Endodermal cell (in vitro differentiated cells): ENCODE results near the gene CD247. TPM values are rescaled to one million over a fixed set of nuclear protein-coding genes. Genes with fewer than 3 reads are reported as not detected.

Experiments
- DNase-seq: peaks from one replicate; pipeline ENCODE4 v3.0.0-alpha.2; 2017
- H3K27ac ChIP-seq: 2 replicates; pipeline ENCODE4 v1.5.1; 2013; ENCODE audit warnings: mild to moderate bottlenecking, low read depth, low read length, moderate library complexity
- H3K27me3 ChIP-seq: 2 replicates; pipeline ENCODE4 v1.6.1; 2013; ENCODE audit warnings: mild to moderate bottlenecking, low read length, moderate library complexity; ENCODE audit not compliant: insufficient read depth, control insufficient read depth, poor library complexity, severe bottlenecking
- H3K36me3 ChIP-seq: 2 replicates; pipeline ENCODE4 v1.7.0; 2013; ENCODE audit warnings: mild to moderate bottlenecking, low read length, moderate library complexity; ENCODE audit not compliant: control insufficient read depth, insufficient read depth
- H3K4me1 ChIP-seq: one replicate; pipeline ENCODE4 v1.7.0; 2013; ENCODE audit warnings: low read length; ENCODE audit not compliant: control insufficient read depth, insufficient read depth
- H3K4me3 ChIP-seq: 2 replicates; pipeline ENCODE4 v1.5.1; 2013; ENCODE audit warnings: mild to moderate bottlenecking, low read length, moderate library complexity
- H3K9ac ChIP-seq: 2 replicates; pipeline ENCODE4 v1.6.1; 2013; ENCODE audit warnings: mild to moderate bottlenecking, low read length, moderate library complexity; ENCODE audit not compliant: poor library complexity, severe bottlenecking; ENCODE audit errors: extremely low read depth
- H3K9me3 ChIP-seq: 2 replicates; pipeline ENCODE4 v1.6.1; 2013; ENCODE audit warnings: mild to moderate bottlenecking, low read length, moderate library complexity; ENCODE audit not compliant: control insufficient read depth
- H3K27ac Mint-ChIP-seq: 2 replicates; pipeline ENCODE4 v1.8.0; 2020; ENCODE audit warnings: mixed read lengths
- H3K27me3 Mint-ChIP-seq: 2 replicates; pipeline ENCODE4 v1.8.0; 2021; ENCODE audit warnings: mild to moderate bottlenecking, mixed read lengths; ENCODE audit not compliant: insufficient read depth
- H3K36me3 Mint-ChIP-seq: 2 replicates; pipeline ENCODE4 v1.8.0; 2020; ENCODE audit warnings: low read depth, mixed read lengths
- H3K4me1 Mint-ChIP-seq: 2 replicates; pipeline ENCODE4 v1.8.0; 2020; ENCODE audit warnings: mixed read lengths
- H3K4me3 Mint-ChIP-seq: 2 replicates; pipeline ENCODE4 v1.8.0; 2020; ENCODE audit warnings: mild to moderate bottlenecking, moderate library complexity, mixed read lengths
- H3K9me3 Mint-ChIP-seq: 2 replicates; pipeline ENCODE4 v1.8.0; 2020; ENCODE audit warnings: mild to moderate bottlenecking, mixed read lengths
- CTCF ChIP-seq: fragments of 200-600 bp; sonication (generic); conservative IDR thresholded peaks from 2 replicates; pipeline ENCODE4 v1.5.0; 2021; ENCODE audit warnings: antibody characterized with exemption, mild to moderate bottlenecking
- WGBS, 2 experiments: methylation state at CpG; one replicate each; pipeline versions ENCODE4 v1.1.5 to v1.1.7; 2013; ENCODE audit warnings: missing lambda C conversion rate in 2 of 2, mixed read lengths in 1 of 2; ENCODE audit not compliant: insufficient coverage in 1 of 2, insufficient read length in 1 of 2; 5-methylcytosine and 5-hydroxymethylcytosine counted together
- total RNA-seq, 2 donors: library from RNA; stranded (reverse); fragmentation: NEBNext Ultra II Directional in 1 of 2; extraction: Animal tissue kit (Norgen Biotek cat#: 25700) in 1 of 2; gene quantifications; 2 replicates in 1 of 2; 3 replicates in 1 of 2; pipeline ENCODE4 v1.2.1, GENCODE V29; 2021

The CD247 gene
- total RNA-seq, 2 donors from 2014 or later, result 0.46 to 0.55 TPM

DNA sequence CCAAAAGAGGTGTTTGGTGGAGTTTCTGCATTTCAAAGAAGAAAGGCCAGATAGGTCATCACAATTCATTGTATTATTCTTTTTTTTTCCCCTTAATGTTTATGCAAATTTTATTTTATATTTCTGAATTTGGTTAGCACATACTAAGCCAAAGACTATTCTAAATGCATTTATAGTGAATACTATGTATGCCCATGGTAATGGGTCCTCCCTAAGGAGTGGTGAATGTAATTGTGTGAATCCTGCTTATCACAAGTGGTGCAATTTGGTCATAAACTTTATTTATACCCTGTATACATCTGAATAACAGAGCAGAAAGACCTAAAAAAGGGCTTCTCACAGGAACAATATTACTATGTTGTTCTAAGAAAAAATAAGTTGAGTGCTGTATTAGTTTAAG lies 99.1 kb downstream of the CD247 start:
- no peak overlapping the region for H3K9ac ChIP-seq
- peaks cover 18% of the 10 kb centered on the region for H3K36me3 Mint-ChIP-seq
- no peaks in the 10 kb centered on the region for H3K27me3 ChIP-seq
- H3K4me3 ChIP-seq, result no peak overlapping the region
- H3K9me3 Mint-ChIP-seq, result no peaks in the 10 kb centered on the region
- peaks cover 33% of the 10 kb centered on the region for H3K36me3 ChIP-seq
- H3K4me1 ChIP-seq, result no peaks in the 10 kb centered on the region
- H3K27ac Mint-ChIP-seq, result no peak overlapping the region
- H3K27me3 Mint-ChIP-seq, result no peaks in the 10 kb centered on the region
- no peak overlapping the region for H3K27ac ChIP-seq
- H3K9me3 ChIP-seq, result no peaks in the 10 kb centered on the region
- H3K4me3 Mint-ChIP-seq, result no peak overlapping the region
- H3K4me1 Mint-ChIP-seq, result peaks cover 16% of the 10 kb centered on the region
- TF ChIP-seq CTCF, result no peak
- no peak for DNase-seq

- Mint-ChIP-seq H3K27ac (no peak overlapping the region), H3K27me3 (no peaks in the 10 kb centered on the region), H3K4me3 (no peak overlapping the region), H3K36me3 (peaks cover 20% of the 10 kb centered on the region), H3K9me3 (no peaks in the 10 kb centered on the region), H3K4me1 (peaks cover 14% of the 10 kb centered on the region)
- H3K9me3 ChIP-seq, result no peaks in the 10 kb centered on the region
- DNase-seq, result no peak
- no peak overlapping the region for H3K4me3 ChIP-seq
- H3K9ac ChIP-seq, result no peak overlapping the region
- peaks cover 35% of the 10 kb centered on the region for H3K36me3 ChIP-seq
- no peaks in the 10 kb centered on the region for H3K4me1 ChIP-seq
- no peak overlapping the region for H3K27ac ChIP-seq
- H3K27me3 ChIP-seq, result no peaks in the 10 kb centered on the region
- TF ChIP-seq CTCF, result no peak
Observed at GRCh38 chr1:167418391-167418790, 99.9 kb downstream of the CD247 start.

- Mint-ChIP-seq H3K9me3 (no peaks in the 10 kb centered on the region), H3K4me1 (peaks cover 14% of the 10 kb centered on the region), H3K27ac (no peak overlapping the region), H3K4me3 (no peak overlapping the region), H3K27me3 (no peaks in the 10 kb centered on the region), H3K36me3 (peaks cover 37% of the 10 kb centered on the region)
- DNase-seq, result no peak
- H3K9ac ChIP-seq, result no peak overlapping the region
- no peak for TF ChIP-seq CTCF
- H3K4me1 ChIP-seq, result no peaks in the 10 kb centered on the region
- no peaks in the 10 kb centered on the region for H3K9me3 ChIP-seq
- whole genome bisulfite sequencing, 2 experiments, result 100% methylated on average over 1 of the region's 1 CpG; no CpG with 5 or more reads in 1 of the 2 experiments
- no peak overlapping the region for H3K4me3 ChIP-seq
- H3K27ac ChIP-seq, result peak overlapping the region; percentile 27
- no peaks in the 10 kb centered on the region for H3K27me3 ChIP-seq
- peaks cover 53% of the 10 kb centered on the region for H3K36me3 ChIP-seq
Observed at GRCh38 chr1:167416506-167416905, 101.8 kb downstream of the CD247 start.
